Measurements from ENCODE around the gene MPHOSPH6. TPM values are rescaled to one million over a fixed set of nuclear protein-coding genes. Genes with fewer than 3 reads are reported as not detected.
A peak's percentile ranks its signal among the peaks of the same experiment; 100 is the strongest.
"Not testable (repeated sequence)": the region's sequence is repeated elsewhere in the genome, so short reads cannot be mapped to it uniquely, and the experiment has no call there.

Gene MPHOSPH6
- polyA plus RNA-seq, 4 donors = 22.0 to 55.1 (median 47.9) TPM

- no peak for DNase-seq (ENCODE audit: low read depth in 4 of 4, low spot score in 3 of 4)
Measured at GRCh38 chr16:82176204-82176603, 6.2 kb upstream of the MPHOSPH6 start.

GRCh38 chr16:82175627-82176026 lies 5.6 kb upstream of the MPHOSPH6 start:
- DNase-seq (ENCODE audit: low read depth in 4 of 4, low spot score in 3 of 4) = no peak

GRCh38 chr16:82167670-82168069 lies 2.4 kb downstream of the MPHOSPH6 start:
- DNase-seq (ENCODE audit: low read depth in 4 of 4, low spot score in 3 of 4) = no peak

- DNase-seq (ENCODE audit: low read depth in 4 of 4, low spot score in 3 of 4) = no peak
Measured at GRCh38 chr16:82160226-82160625, 9.8 kb downstream of the MPHOSPH6 start.

GRCh38 chr16:82157836-82158235 lies 12.2 kb downstream of the MPHOSPH6 start:
- no peak for DNase-seq (ENCODE audit: low read depth in 4 of 4, low spot score in 3 of 4)

GRCh38 chr16:82157534-82157812 lies 12.6 kb downstream of the MPHOSPH6 start:
- no peak for DNase-seq (ENCODE audit: low read depth in 4 of 4, low spot score in 3 of 4)

- DNase-seq (ENCODE audit: low read depth in 4 of 4, low spot score in 3 of 4) = no peak
Measured at GRCh38 chr16:82156761-82157533, 13.1 kb downstream of the MPHOSPH6 start.

GRCh38 chr16:82152641-82153112 lies 17.3 kb downstream of the MPHOSPH6 start:
- no peak for DNase-seq (ENCODE audit: low read depth in 4 of 4, low spot score in 3 of 4)

GRCh38 chr16:82152196-82152595 lies 17.8 kb downstream of the MPHOSPH6 start:
- no peak for DNase-seq (ENCODE audit: low read depth in 4 of 4, low spot score in 3 of 4)

GRCh38 chr16:82150549-82150948 lies 19.5 kb downstream of the MPHOSPH6 start:
- DNase-seq (ENCODE audit: low read depth in 4 of 4, low spot score in 3 of 4) = no peak

GRCh38 chr16:82149536-82149935 lies 20.5 kb downstream of the MPHOSPH6 start:
- no peak for DNase-seq (ENCODE audit: low read depth in 4 of 4, low spot score in 3 of 4)

- no peak for DNase-seq (ENCODE audit: low read depth in 4 of 4, low spot score in 3 of 4)
Measured at GRCh38 chr16:82147546-82147945, 22.5 kb downstream of the MPHOSPH6 start.

GRCh38 chr16:82146957-82147356 lies 23.1 kb downstream of the MPHOSPH6 start:
- DNase-seq (ENCODE audit: low read depth in 4 of 4, low spot score in 3 of 4) = no peak

- no peak for DNase-seq (ENCODE audit: low read depth in 4 of 4, low spot score in 3 of 4)
Measured at GRCh38 chr16:82146556-82146955, 23.5 kb downstream of the MPHOSPH6 start.

GRCh38 chr16:82139286-82139571 lies 30.8 kb downstream of the MPHOSPH6 start:
- DNase-seq (ENCODE audit: low read depth in 4 of 4, low spot score in 3 of 4) = not testable (repeated sequence)

- DNase-seq (ENCODE audit: low read depth in 4 of 4, low spot score in 3 of 4) = no peak
Measured at GRCh38 chr16:82138478-82139285, 31.3 kb downstream of the MPHOSPH6 start.

- no peak for DNase-seq (ENCODE audit: low read depth in 4 of 4, low spot score in 3 of 4)
Measured at GRCh38 chr16:82137822-82138167, 32.2 kb downstream of the MPHOSPH6 start.

GRCh38 chr16:82136956-82137821 lies 32.8 kb downstream of the MPHOSPH6 start:
- no peak for DNase-seq (ENCODE audit: low read depth in 4 of 4, low spot score in 3 of 4)

- peak in 3 of 4 donors; percentile 29 to 51 (median 29) for DNase-seq (ENCODE audit: low read depth in 4 of 4, low spot score in 3 of 4)
Measured at GRCh38 chr16:82135844-82136243, 34.2 kb downstream of the MPHOSPH6 start.

- DNase-seq (ENCODE audit: low read depth in 4 of 4, low spot score in 3 of 4) = no peak
Measured at GRCh38 chr16:82134846-82135245, 35.2 kb downstream of the MPHOSPH6 start.

- DNase-seq (ENCODE audit: low read depth in 4 of 4, low spot score in 3 of 4) = no peak
Measured at GRCh38 chr16:82133798-82134197, 36.2 kb downstream of the MPHOSPH6 start.

All from left renal pelvis (tissue), 4 donors.